Mesothelial cell of epicardium (in vitro differentiated cells): ENCODE data around the gene NSUN6. TPM values are rescaled to one million over a fixed set of nuclear protein-coding genes. Genes with fewer than 3 reads are reported as not detected.

Source experiments
- DNase-seq, 2 experiments: peaks; one replicate each; pipeline ENCODE4 v3.0.0; 2021; ENCODE audit warnings: low spot score in 2 of 2; ENCODE audit not compliant: unreplicated experiment in 2 of 2
- H3K27ac Mint-ChIP-seq: 2 replicates; pipeline ENCODE4 v1.8.0; 2021; ENCODE audit warnings: mixed read lengths
- H3K27me3 Mint-ChIP-seq: 2 replicates; pipeline ENCODE4 v1.8.0; 2021; ENCODE audit warnings: low read depth, mixed read lengths
- H3K36me3 Mint-ChIP-seq: 2 replicates; pipeline ENCODE4 v1.8.0; 2021; ENCODE audit warnings: mixed read lengths
- H3K4me1 Mint-ChIP-seq: 2 replicates; pipeline ENCODE4 v1.8.0; 2021; ENCODE audit warnings: mixed read lengths
- H3K4me3 Mint-ChIP-seq: 2 replicates; pipeline ENCODE4 v1.8.0; 2021; ENCODE audit warnings: mild to moderate bottlenecking, moderate library complexity, mixed read lengths
- H3K9me3 Mint-ChIP-seq: 2 replicates; pipeline ENCODE4 v1.8.0; 2021; ENCODE audit warnings: mixed read lengths
- total RNA-seq: library from RNA; stranded (reverse); gene quantifications from 3 replicates; pipeline ENCODE4 v1.2.1, GENCODE V29; 2021
- TF ChIP-seq, protein P1 (sequence below): fragments of 200-600 bp; sonication (generic); IDR thresholded peaks from one replicate; pipeline ENCODE4 v1.5.0; 2021; ENCODE audit warnings: antibody characterized with exemption; ENCODE audit not compliant: unreplicated experiment

The NSUN6 gene
- total RNA-seq, 1 donor from 2014 or later = 22.2 TPM

DNA sequence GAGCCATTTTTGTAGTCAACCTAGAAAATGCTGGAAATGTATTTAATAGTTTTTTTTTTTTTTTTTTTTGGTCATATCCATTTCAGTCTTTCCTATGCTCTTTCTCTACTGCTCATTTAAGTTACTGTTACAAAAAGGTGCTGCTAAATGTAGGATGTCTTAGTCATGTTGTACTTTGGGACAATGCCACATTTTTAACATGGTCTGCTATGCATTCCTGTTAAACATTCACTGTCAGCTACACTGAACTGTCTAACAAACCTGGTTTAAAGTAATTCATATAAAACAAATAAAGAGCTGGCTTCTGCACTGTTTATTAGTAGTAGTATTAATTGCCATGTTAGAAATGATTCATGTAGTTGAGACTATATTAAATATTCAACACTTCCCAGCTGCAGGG lies 108.6 kb downstream of the NSUN6 start:
- TF ChIP-seq, protein P1, sequence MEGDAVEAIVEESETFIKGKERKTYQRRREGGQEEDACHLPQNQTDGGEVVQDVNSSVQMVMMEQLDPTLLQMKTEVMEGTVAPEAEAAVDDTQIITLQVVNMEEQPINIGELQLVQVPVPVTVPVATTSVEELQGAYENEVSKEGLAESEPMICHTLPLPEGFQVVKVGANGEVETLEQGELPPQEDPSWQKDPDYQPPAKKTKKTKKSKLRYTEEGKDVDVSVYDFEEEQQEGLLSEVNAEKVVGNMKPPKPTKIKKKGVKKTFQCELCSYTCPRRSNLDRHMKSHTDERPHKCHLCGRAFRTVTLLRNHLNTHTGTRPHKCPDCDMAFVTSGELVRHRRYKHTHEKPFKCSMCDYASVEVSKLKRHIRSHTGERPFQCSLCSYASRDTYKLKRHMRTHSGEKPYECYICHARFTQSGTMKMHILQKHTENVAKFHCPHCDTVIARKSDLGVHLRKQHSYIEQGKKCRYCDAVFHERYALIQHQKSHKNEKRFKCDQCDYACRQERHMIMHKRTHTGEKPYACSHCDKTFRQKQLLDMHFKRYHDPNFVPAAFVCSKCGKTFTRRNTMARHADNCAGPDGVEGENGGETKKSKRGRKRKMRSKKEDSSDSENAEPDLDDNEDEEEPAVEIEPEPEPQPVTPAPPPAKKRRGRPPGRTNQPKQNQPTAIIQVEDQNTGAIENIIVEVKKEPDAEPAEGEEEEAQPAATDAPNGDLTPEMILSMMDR = no peak
- Mint-ChIP-seq H3K27me3 (no peaks in the 10 kb centered on the region), H3K4me1 (peaks cover 4% of the 10 kb centered on the region), H3K36me3 (peaks cover 22% of the 10 kb centered on the region), H3K9me3 (no peaks in the 10 kb centered on the region), H3K4me3 (no peak overlapping the region), H3K27ac (no peak overlapping the region)
- no peak for DNase-seq

DNA sequence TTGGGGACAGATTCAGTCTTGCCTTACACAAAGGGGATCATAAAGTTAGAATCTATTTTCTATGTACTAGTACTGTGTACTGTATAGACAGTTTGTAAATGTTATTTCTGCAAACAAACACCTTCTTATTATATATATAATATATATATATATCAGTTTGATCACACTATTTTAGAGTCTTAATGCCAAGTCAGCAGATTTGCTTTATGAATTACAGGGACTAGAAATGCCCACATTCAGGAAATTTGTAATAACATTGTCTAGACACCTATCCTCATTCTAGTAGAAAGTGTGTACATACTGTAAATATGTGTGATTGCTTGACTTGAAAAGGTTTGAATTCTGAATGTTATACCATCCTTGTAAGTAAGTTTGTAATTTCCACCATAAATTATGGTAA lies 111.2 kb downstream of the NSUN6 start:
- no peak for DNase-seq
- TF ChIP-seq, protein P1 = no peak
- Mint-ChIP-seq H3K27ac (no peak overlapping the region), H3K36me3 (peaks cover 25% of the 10 kb centered on the region), H3K4me3 (no peak overlapping the region), H3K9me3 (no peaks in the 10 kb centered on the region), H3K4me1 (peaks cover 4% of the 10 kb centered on the region), H3K27me3 (no peaks in the 10 kb centered on the region)

DNA sequence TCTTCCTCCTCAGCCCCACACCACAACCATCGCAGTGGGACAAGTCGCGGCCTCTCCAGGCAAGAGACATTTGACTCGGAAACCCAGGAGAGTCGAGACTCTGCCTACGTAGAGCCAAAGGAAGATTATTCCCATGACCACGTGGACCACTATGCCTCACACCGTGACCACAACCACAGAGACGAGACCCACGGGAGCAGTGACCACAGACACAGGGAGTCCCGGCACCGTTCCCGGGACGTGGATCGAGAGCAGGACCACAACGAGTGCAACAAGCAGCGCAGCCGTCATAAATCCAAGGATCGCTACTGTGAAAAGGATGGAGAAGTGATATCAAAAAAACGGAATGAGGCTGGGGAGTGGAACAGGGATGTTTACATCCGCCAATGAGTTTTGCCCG lies 112.1 kb downstream of the NSUN6 start:
- H3K4me3 Mint-ChIP-seq = no peak overlapping the region

DNA sequence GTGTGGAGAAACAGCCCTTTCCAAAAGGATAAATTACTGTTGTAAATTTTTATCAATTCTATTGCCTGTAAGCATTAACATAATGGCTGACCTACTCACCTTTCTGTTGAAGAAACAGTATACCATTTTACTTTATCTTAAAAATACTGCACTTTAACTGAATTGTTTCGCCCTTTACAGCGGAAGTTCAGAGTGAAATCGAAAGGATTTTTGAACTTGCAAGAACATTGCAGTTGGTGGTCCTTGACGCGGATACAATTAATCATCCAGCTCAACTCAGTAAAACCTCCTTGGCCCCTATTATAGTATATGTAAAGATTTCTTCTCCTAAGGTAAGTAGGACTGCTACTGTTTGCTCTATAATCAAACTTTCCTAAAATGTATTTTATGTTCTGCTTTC lies 117.5 kb downstream of the NSUN6 start:
- Mint-ChIP-seq H3K4me3 (no peak overlapping the region), H3K36me3 (peaks cover 24% of the 10 kb centered on the region), H3K4me1 (peaks cover 18% of the 10 kb centered on the region), H3K27me3 (no peaks in the 10 kb centered on the region), H3K9me3 (peaks cover 20% of the 10 kb centered on the region), H3K27ac (no peak overlapping the region)
- no peak for DNase-seq
- TF ChIP-seq, protein P1 = no peak

More for the DNA sequence above, 112.1 kb downstream of the NSUN6 start:
- Mint-ChIP-seq H3K4me1 (peaks cover 5% of the 10 kb centered on the region), H3K9me3 (no peaks in the 10 kb centered on the region), H3K27me3 (no peaks in the 10 kb centered on the region), H3K36me3 (peaks cover 23% of the 10 kb centered on the region), H3K27ac (no peak overlapping the region)
- no peak for DNase-seq
- TF ChIP-seq, protein P1 = no peak

DNA sequence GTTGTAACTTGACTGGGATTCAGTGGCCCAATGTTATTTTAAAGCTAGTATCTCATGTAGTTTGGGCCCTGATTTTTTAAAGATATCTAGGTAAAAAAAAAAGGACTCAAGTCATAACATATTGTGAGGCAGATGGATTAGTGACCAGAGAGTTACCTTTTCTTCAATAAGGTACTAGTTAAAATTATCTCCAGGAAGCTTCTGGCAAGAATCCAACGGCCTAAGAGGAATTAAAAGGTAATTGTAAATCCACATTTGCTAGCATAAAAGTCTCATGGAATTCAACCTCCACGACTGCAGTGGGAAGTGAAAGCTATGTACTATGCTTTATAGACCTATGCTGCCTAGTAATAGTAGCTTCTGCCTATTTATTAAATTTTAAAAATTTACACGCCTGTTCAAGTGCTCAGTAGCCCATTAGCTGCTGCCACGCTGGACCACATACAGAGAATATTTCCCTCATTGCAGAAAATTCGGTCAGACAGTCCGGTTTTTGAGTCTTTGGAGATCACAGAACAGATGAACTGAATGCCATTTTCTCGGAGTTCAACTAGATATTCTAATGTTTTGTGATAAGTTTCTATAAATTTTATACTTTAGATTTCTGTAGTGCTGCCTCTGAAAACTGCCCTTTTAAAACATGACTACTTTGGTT lies 118.4 kb downstream of the NSUN6 start:
- H3K36me3 Mint-ChIP-seq = peaks cover 24% of the 10 kb centered on the region
- H3K4me1 Mint-ChIP-seq = peaks cover 18% of the 10 kb centered on the region
- TF ChIP-seq, protein P1 = no peak
- DNase-seq = no peak
- peak overlapping the region; percentile 54 for H3K27ac Mint-ChIP-seq
- H3K9me3 Mint-ChIP-seq = peaks cover 20% of the 10 kb centered on the region
- H3K27me3 Mint-ChIP-seq = no peaks in the 10 kb centered on the region
- H3K4me3 Mint-ChIP-seq = no peak overlapping the region
